ENCODE results near the gene RTN4R.

The RTN4R gene

GRCh38 chr22:20239676-20240446 lies 28.3 kb downstream of the RTN4R start:
- peak; percentile 8 for DNase-seq

- no peak for DNase-seq
Observed at GRCh38 chr22:20238901-20239675, 29.0 kb downstream of the RTN4R start.

- peak; percentile 56 for DNase-seq
Observed at GRCh38 chr22:20238536-20238900, 29.6 kb downstream of the RTN4R start.

- peak; percentile 9 for DNase-seq
Observed at GRCh38 chr22:20237480-20238440, 30.4 kb downstream of the RTN4R start.

- no peak for DNase-seq
Observed at GRCh38 chr22:20236052-20236717, 31.9 kb downstream of the RTN4R start.

- DNase-seq = no peak
Observed at GRCh38 chr22:20235389-20235991, 32.6 kb downstream of the RTN4R start.

- DNase-seq = no peak
Observed at GRCh38 chr22:20234760-20235388, 33.2 kb downstream of the RTN4R start.

GRCh38 chr22:20234314-20234682 lies 33.8 kb downstream of the RTN4R start:
- no peak for DNase-seq

- DNase-seq = no peak
Observed at GRCh38 chr22:20233351-20234313, 34.5 kb downstream of the RTN4R start.

- DNase-seq = no peak
Observed at GRCh38 chr22:20232781-20233180, 35.3 kb downstream of the RTN4R start.

- DNase-seq = no peak
Observed at GRCh38 chr22:20232237-20232598, 35.9 kb downstream of the RTN4R start.

- DNase-seq = no peak
Observed at GRCh38 chr22:20231514-20232236, 36.4 kb downstream of the RTN4R start.

- DNase-seq = no peak
Observed at GRCh38 chr22:20230777-20231420, 37.2 kb downstream of the RTN4R start.

GRCh38 chr22:20229916-20230775 lies 38.0 kb downstream of the RTN4R start:
- no peak for DNase-seq

- no peak for DNase-seq
Observed at GRCh38 chr22:20228939-20229272, 39.2 kb downstream of the RTN4R start.

- DNase-seq = no peak
Observed at GRCh38 chr22:20228055-20228938, 39.8 kb downstream of the RTN4R start.

- DNase-seq = no peak
Observed at GRCh38 chr22:20227363-20227762, 40.8 kb downstream of the RTN4R start.

All from NCI-H2171 treated with DMSO at 0.1 percent for 48 hours (cell line).